ENCODE results near the gene GPR3. TPM values are rescaled to one million over a fixed set of nuclear protein-coding genes. Genes with fewer than 3 reads are reported as not detected.

GPR3 gene
- total RNA-seq, 4 donors from 2014 or later = 0.13 to 4.5 TPM; not detected in 2

GRCh38 chr1:27356277-27356618, 36.2 kb upstream of the GPR3 start:
- intact Hi-C loops (cut with DNase I) = loop anchor here (2.0 kb wide), 1 partner anchor 55 kb away; no protein-coding TSS in a partner anchor
- no peak overlapping the region for H3K27ac ChIP-seq (replicated peaks in 1 of 4)
- peaks cover 18 to 34% (median 31%) of the 10 kb centered on the region in 4 donors for H3K4me1 ChIP-seq
- H3K9me3 ChIP-seq = no peaks in the 10 kb centered on the region
- no peak for DNase-seq (ENCODE audit: extremely low spot score)
- H3K36me3 ChIP-seq = peaks cover 61 to 88% (median 85%) of the 10 kb centered on the region in 4 donors
- peaks cover 0 to under 1% (median 0%) of the 10 kb centered on the region in 4 donors for H3K27me3 ChIP-seq
- no peak overlapping the region for H3K4me3 ChIP-seq
- TF ChIP-seq EP300 (IDR thresholded peaks at IDR 0.05) (no peak), POLR2A (IDR thresholded peaks at IDR 0.05; ENCODE audit: low read depth) (no peak), CTCF (IDR thresholded peaks at IDR 0.05) (no peak), POLR2AphosphoS5 (IDR thresholded peaks at IDR 0.05) (no peak)
- WGBS = 96% methylated on average over 12 of the region's 13 CpGs

GRCh38 chr1:27356619-27357280, 35.7 kb upstream of the GPR3 start:
- H3K9me3 ChIP-seq = no peaks in the 10 kb centered on the region
- H3K4me3 ChIP-seq = no peak overlapping the region
- DNase-seq (ENCODE audit: extremely low spot score) = no peak
- H3K27ac ChIP-seq (replicated peaks in 1 of 4) = no peak overlapping the region
- 80% methylated on average over 20 of the region's 37 CpGs for WGBS
- intact Hi-C loops (cut with DNase I) = loop anchor here (1.0 to 2.0 kb wide), 2 partner anchors 32 to 56 kb away; no protein-coding TSS in a partner anchor
- TF ChIP-seq POLR2A (IDR thresholded peaks at IDR 0.05; ENCODE audit: low read depth) (no peak), EP300 (IDR thresholded peaks at IDR 0.05) (no peak), CTCF (IDR thresholded peaks at IDR 0.05) (no peak), POLR2AphosphoS5 (IDR thresholded peaks at IDR 0.05) (no peak)
- no peaks in the 10 kb centered on the region for H3K27me3 ChIP-seq
- H3K36me3 ChIP-seq = peaks cover 66 to 93% (median 90%) of the 10 kb centered on the region in 4 donors
- H3K4me1 ChIP-seq = peaks cover 18 to 30% (median 27%) of the 10 kb centered on the region in 4 donors

GRCh38 chr1:27357281-27358037, 35.0 kb upstream of the GPR3 start:
- no peaks in the 10 kb centered on the region for H3K27me3 ChIP-seq
- H3K4me1 ChIP-seq = peaks cover 18 to 30% (median 27%) of the 10 kb centered on the region in 4 donors
- intact Hi-C loops (cut with DNase I) = loop anchor here (1.0 to 2.0 kb wide), 2 partner anchors 31 to 57 kb away; no protein-coding TSS in a partner anchor
- WGBS = 40% methylated on average over 8 of the region's 40 CpGs
- H3K9me3 ChIP-seq = no peaks in the 10 kb centered on the region
- H3K4me3 ChIP-seq = peak overlapping the region in 2 of 4 donors; percentile 16 to 29
- no peak for DNase-seq (ENCODE audit: extremely low spot score)
- H3K27ac ChIP-seq (replicated peaks in 1 of 4) = peak overlapping the region in 1 of 4 donors; percentile 22
- H3K36me3 ChIP-seq = peaks cover 73 to 100% (median 96%) of the 10 kb centered on the region in 4 donors
- TF ChIP-seq POLR2AphosphoS5 (IDR thresholded peaks at IDR 0.05) (peak in 1 of 2 donors; percentile 70), POLR2A (IDR thresholded peaks at IDR 0.05; ENCODE audit: low read depth) (no peak), CTCF (IDR thresholded peaks at IDR 0.05) (peak; percentile 95 to 98 (median 97)), EP300 (IDR thresholded peaks at IDR 0.05) (no peak)

GRCh38 chr1:27358038-27358927, 34.1 kb upstream of the GPR3 start:
- TF ChIP-seq POLR2AphosphoS5 (IDR thresholded peaks at IDR 0.05) (no peak), CTCF (IDR thresholded peaks at IDR 0.05) (no peak), EP300 (IDR thresholded peaks at IDR 0.05) (no peak), POLR2A (IDR thresholded peaks at IDR 0.05; ENCODE audit: low read depth) (no peak)
- H3K36me3 ChIP-seq = peaks cover 79 to 100% (median 100%) of the 10 kb centered on the region in 4 donors
- no peaks in the 10 kb centered on the region for H3K27me3 ChIP-seq
- intact Hi-C loops (cut with DNase I) = no loop called here
- H3K9me3 ChIP-seq = no peaks in the 10 kb centered on the region
- no peak overlapping the region for H3K27ac ChIP-seq (replicated peaks in 1 of 4)
- peaks cover 18 to 30% (median 27%) of the 10 kb centered on the region in 4 donors for H3K4me1 ChIP-seq
- DNase-seq (ENCODE audit: extremely low spot score) = no peak
- 90% methylated on average over 21 of the region's 21 CpGs for WGBS
- H3K4me3 ChIP-seq = no peak overlapping the region

Data from esophagus muscularis mucosa (tissue), 4 donors.